NCI-H345 treated with DMSO at 0.1 percent for 48 hours (cell line): Measurements from ENCODE around the gene CCBE1.

ENCODE experiments used
- DNase-seq: peaks from one replicate; lab custom pipeline; 2025; ENCODE audit not compliant: unreplicated experiment; lab: John Stamatoyannopoulos, UW

CCBE1 gene

DNA sequence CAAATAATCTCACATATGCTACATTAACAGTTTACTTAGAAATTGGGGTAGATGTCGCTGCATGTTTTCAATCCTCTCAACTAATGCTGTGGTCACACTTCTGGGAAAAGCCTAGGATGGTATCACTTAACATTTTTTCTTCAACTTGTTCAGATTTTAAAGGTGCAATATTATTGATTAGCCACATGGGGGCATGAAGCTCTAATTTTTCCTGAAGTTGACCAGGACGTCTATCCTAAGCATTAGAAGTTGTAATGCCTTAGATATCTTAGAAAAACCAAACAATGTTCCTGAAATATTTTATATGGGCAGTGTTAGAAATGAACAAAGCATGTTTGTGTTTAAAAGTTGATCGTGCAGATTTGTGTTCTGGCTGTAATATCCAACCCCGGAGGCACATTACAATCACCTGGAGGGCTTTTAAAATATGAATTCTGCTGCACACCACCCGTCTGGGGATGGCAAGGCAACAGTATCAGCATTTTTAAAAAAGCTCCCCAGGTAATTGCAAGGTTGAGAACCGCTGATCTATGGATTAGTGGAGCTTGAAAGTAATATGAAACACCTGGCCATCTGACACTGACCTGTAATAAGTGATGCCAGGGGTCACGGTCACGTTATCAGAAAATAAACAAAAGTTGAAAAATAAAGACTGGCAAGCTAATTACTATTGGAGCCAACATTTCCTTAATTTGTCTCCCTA is 237.7 kb downstream of the CCBE1 start:
- DNase-seq: peak; percentile 35

GRCh38 chr18:59458575-59458974 is 238.6 kb downstream of the CCBE1 start:
- DNase-seq: no peak

GRCh38 chr18:59456657-59457056 is 240.6 kb downstream of the CCBE1 start:
- DNase-seq: no peak

DNA sequence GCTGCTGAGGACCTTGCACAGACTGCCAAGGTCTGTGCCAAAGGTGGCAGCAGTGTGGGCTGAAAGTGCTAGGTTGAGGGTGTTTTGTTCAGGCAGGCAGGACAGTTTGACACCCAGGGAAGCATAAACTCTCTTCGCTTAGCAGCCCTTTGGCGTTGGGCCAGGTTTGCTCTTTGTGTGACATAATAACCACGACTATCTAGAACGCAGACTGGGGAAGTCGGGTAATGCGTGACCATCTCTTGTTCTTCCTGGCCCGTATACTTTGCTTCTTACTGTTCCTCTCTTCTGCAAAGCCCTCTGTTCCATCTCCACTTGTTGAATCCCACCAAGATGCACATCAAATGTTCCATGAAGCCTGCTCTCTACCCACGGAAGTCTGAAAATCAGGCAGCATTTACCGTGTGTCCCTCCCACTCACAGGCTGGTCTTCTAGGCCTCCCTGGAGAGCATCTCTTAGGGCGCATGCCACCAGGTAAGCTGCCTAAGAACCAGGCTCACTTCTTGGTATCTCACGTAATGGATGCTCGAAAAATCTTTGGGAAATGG is 241.4 kb downstream of the CCBE1 start:
- DNase-seq: peak; percentile 73

- no peak for DNase-seq
Observed at GRCh38 chr18:59454909-59455727, 242.1 kb downstream of the CCBE1 start.

DNA sequence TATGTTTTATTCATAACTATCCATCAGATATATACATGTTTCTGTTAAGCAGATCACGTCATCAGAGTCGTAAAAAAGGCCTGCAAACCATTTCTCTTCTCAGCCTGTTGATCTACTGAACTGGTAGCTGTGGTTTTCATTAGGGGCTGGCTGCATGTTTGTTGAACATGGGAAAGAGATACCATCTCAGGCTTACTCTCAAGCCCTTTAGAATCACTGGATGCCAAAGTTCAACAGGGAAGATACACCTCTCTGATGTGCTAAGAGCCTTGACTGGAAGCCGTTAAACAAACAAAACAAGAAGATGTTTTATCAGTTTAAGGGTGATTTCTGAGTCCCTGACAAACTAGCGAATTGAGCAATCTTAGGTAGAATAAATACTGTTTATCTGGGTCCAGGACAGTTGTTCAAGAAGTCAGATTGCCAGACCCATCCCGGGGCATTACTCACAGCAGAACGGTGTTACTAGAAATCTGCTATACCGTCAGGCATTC is 243.7 kb downstream of the CCBE1 start:
- DNase-seq: no peak

GRCh38 chr18:59451963-59452362 is 245.3 kb downstream of the CCBE1 start:
- no peak for DNase-seq

- DNase-seq: no peak
Observed at GRCh38 chr18:59451073-59451472, 246.2 kb downstream of the CCBE1 start.

- DNase-seq: no peak
Observed at GRCh38 chr18:59448546-59448945, 248.7 kb downstream of the CCBE1 start.

- DNase-seq: no peak
Observed at GRCh38 chr18:59446012-59446411, 251.2 kb downstream of the CCBE1 start.

GRCh38 chr18:59437851-59438569 is 259.2 kb downstream of the CCBE1 start:
- no peak for DNase-seq

DNA sequence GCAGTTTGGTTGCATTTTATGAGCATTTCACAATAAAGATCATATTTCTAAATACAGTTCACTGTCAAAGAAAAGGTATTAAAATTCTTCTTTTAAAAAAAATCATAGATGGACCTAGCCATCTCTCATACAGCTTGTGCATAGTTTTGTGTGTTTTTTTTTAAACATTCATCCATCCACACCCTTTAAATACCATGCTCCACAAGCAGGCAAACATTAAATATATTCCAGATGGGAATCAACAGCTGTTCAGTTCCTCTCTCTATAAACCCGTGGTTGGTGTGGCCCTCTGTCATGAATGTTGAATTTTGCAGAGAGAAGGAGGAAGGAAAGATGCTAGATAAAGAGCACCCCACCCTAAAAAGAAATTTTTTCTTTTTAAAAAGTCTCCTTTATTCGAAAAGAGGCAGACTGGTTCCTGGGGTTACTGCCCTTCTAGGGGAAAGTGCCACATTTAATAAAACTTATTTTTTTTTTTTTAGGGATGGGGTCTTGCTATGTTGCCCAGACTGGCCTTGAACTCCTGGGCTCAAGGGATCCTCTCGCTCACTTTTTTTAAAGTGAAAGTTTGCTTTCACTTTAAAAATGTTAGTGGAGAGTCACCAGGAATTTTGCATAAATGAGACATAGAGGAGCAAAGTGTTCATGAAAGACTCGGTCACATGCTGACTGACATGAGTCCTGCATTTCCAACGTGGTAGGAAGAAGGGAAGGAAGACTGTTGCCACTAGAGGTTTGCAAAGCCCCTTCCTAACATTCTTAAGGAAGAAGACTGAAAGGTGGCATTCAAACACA is 264.2 kb downstream of the CCBE1 start:
- no peak for DNase-seq

GRCh38 chr18:59431131-59431530 is 266.1 kb downstream of the CCBE1 start:
- DNase-seq: no peak

- no peak for DNase-seq
Observed at GRCh38 chr18:59429608-59430007, 267.6 kb downstream of the CCBE1 start.

GRCh38 chr18:59428018-59428417 is 269.2 kb downstream of the CCBE1 start:
- no peak for DNase-seq

DNA sequence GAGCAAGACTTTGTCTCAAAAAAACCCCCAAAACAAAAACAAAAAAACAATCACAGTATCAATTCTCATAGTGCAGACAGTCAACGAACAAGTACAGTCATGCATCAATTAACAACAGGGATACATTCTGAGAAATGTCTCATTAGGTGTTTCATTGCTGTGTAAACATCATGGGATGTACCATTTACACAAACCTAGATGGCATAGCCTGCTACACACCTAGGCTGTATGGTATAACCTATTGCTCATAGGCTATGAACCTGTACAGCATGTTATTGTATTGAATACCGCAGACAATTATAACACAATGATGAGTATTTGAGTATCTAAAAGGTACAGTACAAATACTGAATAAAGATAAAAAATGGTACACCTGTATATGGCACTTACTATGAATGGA is 270.4 kb downstream of the CCBE1 start:
- DNase-seq: no peak

- DNase-seq: no peak
Observed at GRCh38 chr18:59423259-59423658, 274.0 kb downstream of the CCBE1 start.

DNA sequence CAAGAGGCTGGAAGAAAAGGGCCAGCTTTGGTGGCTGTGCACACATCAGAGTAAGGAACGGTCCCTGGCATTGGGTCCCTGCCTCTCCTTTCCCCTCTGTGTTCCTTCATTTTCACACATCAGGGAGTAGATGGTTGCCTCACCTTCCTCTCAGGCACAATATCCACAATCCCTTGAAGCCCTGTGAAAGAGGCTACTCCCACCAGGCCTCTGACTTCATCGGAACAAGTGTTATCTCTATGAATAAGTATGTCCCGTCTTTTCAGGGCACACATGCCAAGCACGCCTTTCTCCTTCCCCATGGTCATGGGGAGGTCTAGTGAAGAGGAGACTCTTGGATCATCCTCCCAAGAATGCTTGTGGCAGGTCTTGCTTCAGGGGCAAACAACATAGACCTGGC is 277.0 kb downstream of the CCBE1 start:
- DNase-seq: no peak

GRCh38 chr18:59419386-59419785 is 277.8 kb downstream of the CCBE1 start:
- DNase-seq: no peak

DNA sequence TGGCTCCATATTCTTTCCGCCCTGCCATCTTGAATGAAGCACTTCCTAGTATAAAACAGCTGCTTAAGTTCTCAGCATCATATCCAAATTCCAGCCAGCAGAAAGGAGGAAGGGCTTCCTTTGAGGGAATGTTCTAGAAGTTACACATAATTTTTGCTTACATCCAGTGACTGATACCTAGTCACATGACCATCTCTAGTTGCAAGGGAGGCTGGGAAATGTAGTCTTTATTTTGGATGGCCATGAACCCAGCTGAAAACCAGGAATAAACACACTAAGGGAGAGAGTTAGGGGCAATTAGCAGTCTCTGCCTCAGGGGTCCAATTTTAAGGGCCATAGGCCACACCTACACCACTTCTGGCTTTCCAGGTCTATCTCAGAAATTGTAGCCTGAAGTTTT is 280.4 kb downstream of the CCBE1 start:
- no peak for DNase-seq
